Transverse colon (tissue), 3 donors: Measurements from ENCODE around the gene TACO1.

Experiments used
- CTCF ChIP-seq, 5 experiments: fragments of 200-600 bp in 3 of 5; fragments of 450-650 bp in 2 of 5; sonication (generic) in 3 of 5; IDR thresholded peaks; 1 replicate in 2 of 5; 2 replicates in 3 of 5; pipeline ENCODE4 v1.5.1; 2016 to 2017; ENCODE audit warnings: antibody characterized with exemption in 5 of 5, inconsistent platforms in 3 of 5, mild to moderate bottlenecking in 2 of 5, moderate library complexity in 1 of 5
- POLR2A ChIP-seq: fragments of 450-650 bp; IDR thresholded peaks from one replicate; pipeline ENCODE4 v1.6.1; 2016; ENCODE audit warnings: antibody characterized with exemption, mild to moderate bottlenecking, moderate library complexity

- TF ChIP-seq CTCF (IDR thresholded peaks at IDR 0.05) (no peak), POLR2A (no peak)
These were observed 11.9 kb upstream of the TACO1 start for GRCh38 chr17:63588797-63589196.
